Femur (tissue), 1 donor: ENCODE results near the gene NUP210.
"Not testable (repeated sequence)": the region's sequence is repeated elsewhere in the genome, so short reads cannot be mapped to it uniquely, and the experiment has no call there.

ENCODE experiments used
- DNase-seq: peaks from one replicate; pipeline ENCODE4 v3.0.0-alpha.2; 2017

The NUP210 gene

DNA sequence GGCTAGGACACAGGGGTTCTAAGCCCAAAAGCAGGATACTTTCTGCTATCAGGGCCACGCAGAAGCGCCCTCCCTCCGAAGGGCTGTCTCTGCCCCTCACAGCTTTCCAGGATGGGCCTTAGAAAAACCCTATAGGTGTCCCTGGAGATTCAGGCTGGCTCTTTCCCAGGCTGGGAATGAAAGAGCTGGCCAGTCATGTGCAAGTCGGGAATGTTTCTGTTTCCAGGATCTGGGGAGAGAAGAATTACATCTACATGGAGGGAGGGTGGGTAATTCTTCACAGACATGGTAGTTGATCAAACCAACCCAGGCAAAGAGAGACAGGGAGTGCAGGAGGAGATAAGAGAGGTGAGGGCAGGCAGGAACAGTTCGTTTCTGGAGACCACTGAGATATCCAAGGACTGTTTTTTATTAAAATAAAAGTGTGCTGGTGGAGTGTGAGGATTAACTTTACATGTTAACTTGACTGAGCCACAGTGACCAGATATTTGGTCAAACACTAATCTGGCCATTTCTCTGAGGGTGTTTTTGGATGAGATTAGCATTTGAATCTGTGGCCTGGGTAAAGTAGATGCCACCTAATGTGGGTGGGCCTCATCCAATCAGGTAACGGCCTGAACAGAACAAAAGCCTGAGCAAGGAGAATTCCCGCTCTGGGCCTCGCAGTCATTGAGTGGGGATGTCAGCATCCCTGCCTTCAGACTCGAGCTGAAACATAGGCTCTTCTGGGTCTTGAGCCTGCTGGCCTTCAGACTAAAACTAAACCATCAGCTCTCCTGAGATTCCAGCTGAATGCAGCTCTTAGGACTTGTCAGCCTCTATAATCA, 15.3 kb downstream of the NUP210 start:
- no peak for DNase-seq

DNA sequence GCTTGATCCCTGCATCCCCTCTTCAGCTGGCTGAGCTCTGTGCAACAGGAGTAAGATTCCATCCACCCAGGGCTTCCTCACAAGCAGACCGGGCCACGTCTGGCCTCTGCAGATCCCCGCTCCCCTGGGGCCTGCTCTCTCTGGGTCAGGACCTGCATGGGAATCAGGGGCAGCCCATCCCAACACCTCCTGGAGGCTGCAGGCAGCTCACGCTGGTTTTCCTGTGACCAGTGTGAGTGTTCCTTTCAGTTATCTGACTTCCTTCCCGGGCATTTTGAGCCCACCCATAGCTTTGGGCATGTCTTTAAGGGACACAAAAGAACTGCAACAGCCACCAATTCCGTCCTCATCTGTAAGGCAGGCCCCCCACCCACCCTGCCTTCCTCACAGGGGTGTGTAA, 16.3 kb downstream of the NUP210 start:
- DNase-seq = no peak

DNA sequence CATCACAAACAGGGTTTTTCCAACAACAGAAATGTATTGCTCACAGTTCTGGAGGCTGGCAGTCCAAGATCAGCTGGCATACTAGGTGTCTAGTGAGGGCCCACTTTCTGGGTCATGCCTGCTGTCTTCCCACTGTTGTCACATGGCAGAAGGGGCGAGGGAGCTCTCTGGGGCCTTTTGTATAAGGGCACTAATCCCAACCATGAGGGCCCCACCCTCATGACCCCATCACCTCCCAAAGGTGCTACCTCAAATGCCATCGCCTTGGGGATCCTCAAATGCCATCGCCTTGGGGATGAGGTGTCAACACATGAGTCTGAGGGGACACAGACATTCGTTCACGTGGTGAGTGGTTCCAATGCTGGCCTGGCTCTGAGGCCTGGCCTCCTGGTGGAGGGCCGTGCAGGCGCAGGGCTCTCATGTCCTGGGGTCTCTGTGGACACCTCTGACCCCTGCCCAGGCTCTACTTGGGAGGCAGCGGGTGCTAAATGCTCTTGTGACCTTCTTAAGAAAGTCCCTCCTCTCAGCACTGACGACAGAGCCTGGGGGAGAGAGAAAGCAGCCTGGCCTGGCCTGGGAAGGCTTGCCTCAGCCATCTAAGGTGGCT, 16.8 kb downstream of the NUP210 start:
- no peak for DNase-seq

DNA sequence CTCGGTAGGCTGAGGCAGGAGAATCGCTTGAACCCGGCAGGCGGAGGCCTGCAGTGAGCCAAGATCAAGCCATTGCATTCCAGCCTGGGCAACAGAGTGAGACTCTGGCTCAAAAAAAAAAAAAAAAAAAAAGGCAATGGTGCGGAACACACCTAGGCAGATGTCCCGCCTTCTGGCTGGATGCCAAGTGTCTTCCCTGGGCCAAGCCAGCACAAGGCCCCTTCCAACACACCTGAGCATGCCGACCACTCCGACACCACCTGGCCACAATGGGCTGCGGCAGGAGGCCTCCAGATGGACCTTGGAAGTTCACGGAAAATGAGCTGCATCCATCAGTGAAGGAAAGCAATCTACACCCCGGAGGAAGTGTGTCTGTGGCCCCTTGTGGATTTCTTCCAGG, 19.0 kb downstream of the NUP210 start:
- DNase-seq = no peak

DNA sequence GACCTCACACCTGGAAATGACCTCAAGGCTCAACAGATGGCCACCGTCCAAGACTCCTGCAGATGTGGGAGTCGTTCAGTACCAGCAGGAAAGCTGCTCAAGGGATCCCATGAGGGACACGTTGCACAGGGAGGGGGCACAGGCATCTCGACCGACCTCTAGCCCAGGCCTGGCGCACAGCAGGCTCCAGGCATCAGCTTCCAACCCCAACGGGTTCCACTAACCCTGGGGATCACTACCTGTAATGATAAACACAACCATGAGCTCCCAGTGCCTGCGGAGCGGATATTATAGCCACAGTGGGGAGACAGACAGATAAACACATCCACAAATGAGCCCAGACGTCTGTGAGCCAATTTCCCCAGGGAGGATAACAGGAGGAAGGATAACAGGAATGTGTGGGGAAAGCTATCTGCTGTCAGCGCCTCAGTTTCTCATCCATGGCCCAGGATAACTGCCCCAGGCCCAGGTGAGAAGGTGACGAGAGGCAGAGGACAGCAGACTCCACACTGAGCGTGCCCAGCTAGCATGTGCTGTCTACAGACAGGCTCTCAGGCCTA, 19.9 kb downstream of the NUP210 start:
- no peak for DNase-seq

DNA sequence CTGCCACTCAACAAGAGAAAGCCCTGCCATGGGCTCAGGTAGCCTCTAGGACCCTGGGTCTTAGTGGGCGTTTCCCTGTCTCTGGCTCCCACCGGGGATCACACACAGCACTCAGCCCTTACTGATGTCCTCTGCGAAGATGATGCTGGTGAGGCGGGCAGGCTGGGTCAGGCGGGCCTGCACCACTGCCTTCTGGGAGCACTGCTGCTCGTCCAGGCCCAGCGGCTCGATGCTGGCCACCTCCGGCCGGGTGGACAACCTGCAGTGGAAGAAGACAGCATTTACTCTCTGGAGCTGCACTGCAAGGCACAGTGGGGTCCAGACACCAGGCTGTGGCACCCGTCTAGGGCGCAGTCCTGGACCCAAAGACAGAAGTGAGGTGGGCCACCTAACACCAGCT, 20.5 kb downstream of the NUP210 start:
- no peak for DNase-seq

DNA sequence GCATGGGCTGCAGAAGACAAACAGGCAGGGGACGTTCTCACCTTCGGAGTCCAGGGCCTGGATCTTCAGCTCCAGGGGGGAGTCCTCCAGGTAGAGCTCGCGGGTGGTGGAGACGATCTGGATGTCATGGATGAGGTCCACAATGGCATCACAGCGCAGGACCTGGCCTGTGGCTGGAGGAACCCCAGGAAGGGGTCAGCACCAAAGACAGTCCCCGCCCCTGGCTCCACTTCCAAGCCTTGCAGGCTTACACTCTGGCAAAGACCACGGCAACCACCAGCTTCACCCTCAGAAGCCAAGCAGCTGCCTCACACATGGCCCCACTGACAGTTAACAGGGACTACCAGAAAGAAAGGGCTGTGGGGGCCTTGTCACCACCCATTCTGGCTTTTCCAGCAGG, 22.8 kb downstream of the NUP210 start:
- no peak for DNase-seq

DNA sequence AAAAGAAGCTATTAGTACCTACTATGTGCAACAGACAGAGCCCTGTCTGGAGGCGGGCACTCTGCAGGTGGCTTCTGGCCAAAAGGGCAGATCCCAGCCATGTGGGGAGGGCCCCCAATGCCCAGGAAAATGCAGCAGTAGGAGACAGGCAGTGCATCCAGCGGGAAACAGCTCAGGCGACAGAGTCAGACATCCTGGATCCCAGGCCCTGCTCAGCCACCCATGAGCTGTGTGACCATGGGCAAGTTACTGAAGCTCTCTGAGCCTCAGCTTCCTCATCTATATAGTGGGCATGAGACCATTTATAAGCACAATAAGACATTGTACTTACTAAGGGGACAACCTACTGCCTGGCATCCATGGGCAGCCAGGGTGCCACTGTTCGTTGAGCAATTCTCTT, 25.8 kb downstream of the NUP210 start:
- DNase-seq = no peak

DNA sequence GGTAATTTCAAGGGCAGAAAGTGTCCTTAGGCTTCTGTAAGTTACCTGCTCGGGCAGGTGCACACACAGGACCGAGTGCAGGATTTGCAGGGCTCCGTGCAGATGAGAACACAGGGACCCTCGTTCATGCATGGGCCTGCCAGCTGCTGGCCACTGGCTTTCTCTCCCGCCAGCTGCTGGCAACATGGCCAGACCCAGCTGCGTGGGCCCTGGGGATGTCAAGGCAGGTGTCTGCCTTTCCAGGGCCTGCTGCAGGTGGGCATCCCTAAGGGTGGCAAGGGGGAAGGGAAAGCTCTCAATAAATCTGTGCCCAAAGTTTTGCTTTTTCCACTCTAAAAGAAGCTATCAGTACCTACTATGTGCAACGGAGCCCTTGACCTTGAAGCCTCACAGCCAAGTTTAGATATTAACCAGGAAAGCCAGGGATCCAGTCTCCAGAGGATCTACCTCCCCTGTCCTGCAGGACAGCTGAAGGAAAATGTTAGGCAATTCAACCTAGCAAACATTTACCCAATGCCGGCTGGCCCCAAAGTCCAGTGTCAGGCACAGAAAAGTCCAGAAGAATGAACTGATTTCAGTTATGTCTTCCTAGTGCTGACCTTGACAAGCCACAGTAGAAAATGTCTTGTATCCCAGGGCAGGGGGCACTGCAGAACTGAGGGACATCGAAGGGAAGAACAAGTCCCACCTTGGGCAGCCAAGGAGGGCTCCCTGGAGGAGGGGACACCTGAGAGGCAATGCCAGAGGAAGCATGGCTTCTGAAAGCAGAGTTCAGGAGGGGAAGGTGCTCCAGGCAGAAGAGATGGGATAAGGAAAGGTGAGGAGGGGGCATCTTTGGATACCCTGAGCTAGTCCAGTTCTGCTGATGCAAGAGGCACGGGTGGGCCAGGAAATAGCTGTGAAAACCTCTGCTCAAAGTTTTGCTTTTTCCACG, 26.4 kb downstream of the NUP210 start:
- DNase-seq = no peak

DNA sequence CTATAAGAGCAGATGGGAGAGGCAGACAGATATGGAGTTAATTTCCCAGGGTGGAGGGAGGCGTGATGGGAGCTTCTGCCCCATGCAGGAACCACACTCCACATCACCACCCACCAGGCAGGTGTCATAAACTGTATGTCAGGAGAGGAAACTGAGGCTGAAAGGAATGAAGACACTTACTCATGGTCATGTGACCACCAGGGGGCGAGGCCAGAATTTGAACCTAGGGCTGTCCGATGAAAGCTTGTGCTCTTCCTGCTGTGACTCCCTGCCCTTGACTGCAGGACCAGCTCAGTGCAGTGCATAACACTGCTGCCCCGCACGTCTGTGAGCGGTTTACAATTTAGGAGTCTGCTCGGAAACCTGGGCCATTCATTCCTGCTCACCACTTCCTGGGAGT, 28.8 kb downstream of the NUP210 start:
- DNase-seq = no peak

DNA sequence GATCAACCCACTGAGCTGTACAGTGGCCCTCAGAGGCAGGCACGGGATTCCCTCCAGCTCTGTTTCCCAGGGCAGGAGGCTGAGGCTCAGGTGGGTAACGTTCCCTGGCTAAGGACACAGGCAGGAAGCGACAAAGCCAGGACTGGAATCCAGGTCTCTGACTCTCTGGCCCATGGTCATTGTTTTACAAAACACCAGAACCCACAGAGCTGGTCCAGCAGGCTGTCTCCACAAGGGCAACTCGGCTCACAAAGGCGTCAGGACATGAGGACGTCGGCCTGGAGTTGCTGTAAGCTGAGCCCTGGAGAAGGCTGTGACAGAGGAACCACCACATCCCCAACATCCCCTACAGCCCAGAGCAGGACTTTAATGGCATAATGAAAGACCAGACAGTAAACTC, 30.7 kb downstream of the NUP210 start:
- DNase-seq = no peak

DNA sequence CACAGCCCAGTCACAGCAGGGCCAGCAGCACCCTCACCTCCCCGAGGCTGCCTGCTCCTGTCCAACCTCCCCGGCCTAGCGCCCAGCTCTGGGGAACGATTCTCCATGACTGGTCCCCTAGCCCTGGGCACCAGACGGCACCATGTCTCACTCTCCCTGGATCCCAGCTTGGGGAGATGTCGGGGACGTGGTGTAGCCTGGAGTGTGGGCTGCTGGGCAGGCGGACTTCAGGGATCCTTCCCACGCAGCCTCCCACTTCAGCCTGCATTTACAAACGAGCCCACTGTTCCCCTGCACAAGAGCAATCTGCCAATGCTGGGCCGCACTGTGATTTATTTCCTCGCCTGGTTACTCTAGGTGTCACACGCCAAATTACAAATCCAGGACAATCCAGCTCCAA, 31.3 kb downstream of the NUP210 start:
- no peak for DNase-seq

DNA sequence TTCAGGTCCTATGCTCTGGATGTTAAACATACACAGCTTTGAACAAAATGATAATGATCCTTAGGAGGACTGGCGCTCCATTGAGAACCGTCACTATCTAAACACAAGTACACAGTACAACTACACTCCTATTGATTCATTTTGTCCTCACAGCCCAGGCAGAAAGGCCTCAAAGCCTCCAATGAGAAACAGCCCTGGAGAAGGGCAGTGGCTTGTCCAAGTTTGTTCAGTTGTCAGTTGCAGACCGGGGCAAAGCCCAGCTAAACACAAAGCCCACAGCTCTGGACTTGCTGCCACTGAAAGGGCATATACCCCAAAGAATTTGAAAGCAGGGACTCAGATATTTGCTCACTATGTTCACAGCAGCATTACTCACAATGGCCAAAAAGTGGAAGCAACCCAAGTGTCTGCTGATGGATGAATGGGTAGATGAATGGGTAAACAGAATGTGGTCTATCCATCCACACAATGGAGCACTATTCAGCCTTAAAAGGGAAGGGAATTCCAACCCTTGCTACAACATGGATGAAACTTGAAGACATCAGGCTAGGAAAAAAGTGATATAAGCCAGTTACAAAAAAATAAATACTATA, 34.7 kb downstream of the NUP210 start:
- no peak for DNase-seq

DNA sequence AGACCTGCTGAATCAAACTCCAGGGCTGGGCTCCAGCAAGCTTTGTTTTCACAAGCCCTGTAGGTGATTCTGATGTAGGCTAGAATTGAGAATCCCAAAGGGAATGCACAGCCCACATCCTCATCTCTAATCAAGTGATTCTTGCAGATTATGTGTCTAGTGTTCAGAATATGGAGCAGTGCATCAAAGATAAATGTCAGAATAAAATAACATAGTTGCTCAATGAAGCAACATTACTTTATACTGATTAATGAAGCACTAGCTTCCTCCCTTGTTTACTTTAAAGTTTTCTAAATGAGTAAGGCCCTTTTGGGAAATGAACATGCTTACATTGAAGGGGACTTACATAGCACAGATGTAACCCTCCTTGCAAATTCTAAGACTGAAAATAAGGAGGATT, 39.2 kb downstream of the NUP210 start:
- no peak for DNase-seq

DNA sequence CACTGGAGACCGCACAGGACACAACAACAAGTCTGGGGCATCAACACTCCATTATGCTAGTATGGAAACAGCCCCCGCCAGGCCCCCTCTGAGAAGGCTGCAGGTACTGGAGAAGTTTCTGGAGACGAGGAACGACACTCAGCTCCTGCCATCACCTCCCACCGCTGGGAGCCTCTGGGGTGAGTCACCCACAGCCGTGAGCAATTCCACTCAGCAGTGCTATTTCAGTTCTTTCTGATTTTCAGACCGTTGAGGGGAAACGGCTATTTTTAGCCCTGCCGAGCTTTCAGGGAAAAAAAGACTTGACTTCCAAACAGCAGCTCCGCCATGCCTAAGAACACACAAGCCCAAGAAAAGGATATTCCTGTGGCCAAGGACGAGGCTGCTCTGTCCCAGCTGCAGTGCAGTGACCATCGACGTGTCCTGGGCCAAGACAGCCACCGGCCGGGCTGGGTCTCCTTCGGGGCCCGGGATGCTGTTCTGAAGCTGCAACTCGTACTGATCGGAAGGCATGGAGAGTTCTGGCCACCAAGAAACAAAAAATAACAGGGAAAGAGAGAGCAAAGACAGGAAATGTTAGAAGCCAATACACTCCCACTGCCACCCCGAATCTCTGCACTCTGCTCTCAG, 40.8 kb downstream of the NUP210 start:
- peak; percentile 67 for DNase-seq

DNA sequence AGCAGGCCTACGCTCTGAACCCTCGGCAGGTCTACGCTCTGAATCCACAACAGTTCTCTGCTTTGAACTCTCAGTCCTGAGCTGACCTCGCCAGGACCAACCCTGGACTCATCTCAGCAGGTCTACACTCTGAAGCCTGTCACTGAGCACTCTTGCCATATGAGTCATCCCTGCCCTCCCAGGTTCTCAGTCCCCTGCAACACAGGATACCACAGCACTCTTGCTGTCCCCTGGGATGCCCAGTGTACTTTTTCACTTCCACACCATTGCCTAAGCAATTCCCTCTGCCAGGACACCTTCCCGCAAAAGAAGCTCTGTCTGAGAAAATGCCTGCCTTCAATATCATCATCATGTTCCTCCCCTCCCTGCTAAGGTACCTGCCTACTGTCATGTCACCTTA, 42.0 kb downstream of the NUP210 start:
- no peak for DNase-seq

DNA sequence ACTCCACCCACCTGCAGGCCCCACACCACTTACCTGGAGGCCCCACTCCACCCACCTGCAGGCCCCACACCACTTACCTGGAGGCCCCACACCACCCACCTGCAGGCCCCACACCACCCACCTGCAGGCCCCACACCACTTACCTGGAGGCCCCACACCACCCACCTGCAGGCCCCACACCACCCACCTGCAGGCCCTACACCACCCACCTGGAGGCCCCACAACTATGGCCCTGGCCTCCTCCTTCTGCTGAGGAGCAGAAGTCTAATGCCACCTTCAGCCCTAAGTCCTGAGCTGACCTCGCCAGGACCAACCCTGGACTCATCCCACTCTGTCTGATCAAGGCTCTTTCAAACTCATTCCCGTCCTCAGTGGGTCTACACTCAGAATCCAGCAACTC, 42.4 kb downstream of the NUP210 start:
- not testable (repeated sequence) for DNase-seq

DNA sequence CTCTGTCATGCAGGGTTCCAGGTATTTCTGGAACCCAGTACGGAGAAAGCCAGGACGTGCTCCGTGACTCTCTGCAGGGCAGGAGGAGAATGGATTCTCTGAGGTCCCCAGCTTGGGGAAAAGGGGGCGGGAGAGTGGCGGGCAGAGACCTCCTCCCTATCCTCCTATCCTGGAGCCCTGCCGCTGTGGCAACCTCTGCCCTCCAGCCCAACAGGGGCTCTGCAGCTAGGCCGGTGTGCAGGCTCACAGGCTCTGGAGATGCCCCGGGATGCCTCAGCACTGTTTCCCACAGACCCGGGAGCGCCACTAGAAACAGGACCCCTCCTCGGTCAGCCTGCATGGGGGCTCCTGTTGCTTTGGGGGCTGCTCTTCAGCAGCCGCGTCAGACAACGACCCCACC, 43.1 kb downstream of the NUP210 start:
- no peak for DNase-seq

DNA sequence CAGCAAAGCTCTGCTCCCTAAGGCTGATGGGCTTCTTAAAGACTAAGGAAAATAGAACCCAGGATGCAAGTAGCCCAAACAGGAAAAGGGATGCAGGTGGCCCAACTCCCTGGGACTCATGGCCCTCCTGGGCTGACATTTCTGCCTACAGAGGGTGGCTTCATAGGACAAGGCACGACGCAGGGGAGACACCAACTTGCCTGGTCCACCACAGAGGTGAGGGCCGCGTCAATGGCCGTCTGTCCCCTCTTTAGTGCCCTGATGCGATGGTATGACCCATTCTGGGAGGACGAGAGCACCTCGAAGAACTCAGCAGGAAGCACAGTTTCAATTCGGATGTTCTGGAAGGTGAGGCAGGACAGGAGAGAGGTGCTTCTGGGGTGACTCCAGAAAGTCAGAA, 44.0 kb downstream of the NUP210 start:
- no peak for DNase-seq

DNA sequence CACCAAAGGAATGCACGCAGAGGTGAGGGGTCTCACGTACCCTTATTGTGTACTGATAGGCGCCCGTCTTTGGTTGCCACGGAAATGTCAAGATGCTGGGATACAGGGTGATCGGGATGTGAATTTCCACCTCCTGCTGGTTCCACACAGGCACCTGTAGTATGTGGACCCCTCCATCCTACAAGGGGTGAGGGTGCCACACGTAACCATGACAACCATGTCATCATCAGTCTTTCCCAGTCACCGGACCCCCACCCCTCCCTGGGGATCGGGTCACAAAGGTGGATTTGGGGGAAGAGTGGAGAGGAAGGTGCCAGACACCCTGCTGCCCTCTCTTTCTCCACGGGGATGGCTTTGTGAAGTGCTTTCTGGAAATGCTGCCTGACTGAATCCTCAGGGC, 44.7 kb downstream of the NUP210 start:
- DNase-seq = no peak

DNA sequence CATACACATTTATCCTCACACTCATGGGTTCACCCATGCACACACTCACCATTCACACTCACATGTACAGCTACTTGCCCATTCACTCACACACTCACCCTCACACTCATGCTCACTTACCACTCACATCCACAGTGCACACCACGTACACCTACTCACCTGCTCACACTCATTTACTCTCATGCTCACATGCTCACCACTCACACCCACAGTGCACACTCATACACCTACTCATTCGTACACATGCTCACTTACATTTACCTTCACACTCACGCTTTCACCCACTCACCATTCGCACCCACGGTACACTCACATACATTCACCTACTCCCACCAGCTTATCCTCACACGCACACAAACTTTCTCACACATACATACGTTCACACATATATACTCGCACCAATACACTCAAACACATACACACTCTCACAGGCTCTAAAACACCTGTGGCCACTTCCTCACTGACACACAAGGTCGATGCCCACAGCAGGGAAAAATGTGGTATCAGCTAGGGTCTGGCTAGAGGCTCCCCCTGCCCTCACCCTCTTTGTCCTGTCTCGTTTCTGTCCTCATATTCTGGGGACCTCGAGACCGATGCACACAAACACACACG, 46.0 kb downstream of the NUP210 start:
- no peak for DNase-seq

DNA sequence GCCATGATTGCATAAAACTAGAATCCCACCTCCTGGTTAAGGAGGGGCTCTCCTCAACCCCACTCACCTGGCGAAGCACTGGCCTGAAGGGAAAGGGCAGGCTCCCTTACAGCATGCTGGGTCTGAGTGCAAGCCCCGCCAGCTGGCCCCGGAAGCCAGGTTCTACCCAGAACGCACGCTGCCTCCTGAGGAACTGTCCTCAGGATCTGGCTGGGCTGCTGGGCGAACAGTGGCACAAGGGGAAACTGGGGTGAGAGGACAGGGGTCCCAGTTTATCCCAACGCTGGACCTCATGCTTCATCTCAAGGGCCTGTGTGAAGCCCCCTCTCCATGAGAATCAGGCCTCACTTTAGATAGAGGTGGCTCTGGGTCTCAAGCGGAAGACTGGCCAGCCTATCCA, 47.5 kb downstream of the NUP210 start:
- DNase-seq = no peak
